ENCODE data around the gene CTNNB1.

The CTNNB1 gene

DNA sequence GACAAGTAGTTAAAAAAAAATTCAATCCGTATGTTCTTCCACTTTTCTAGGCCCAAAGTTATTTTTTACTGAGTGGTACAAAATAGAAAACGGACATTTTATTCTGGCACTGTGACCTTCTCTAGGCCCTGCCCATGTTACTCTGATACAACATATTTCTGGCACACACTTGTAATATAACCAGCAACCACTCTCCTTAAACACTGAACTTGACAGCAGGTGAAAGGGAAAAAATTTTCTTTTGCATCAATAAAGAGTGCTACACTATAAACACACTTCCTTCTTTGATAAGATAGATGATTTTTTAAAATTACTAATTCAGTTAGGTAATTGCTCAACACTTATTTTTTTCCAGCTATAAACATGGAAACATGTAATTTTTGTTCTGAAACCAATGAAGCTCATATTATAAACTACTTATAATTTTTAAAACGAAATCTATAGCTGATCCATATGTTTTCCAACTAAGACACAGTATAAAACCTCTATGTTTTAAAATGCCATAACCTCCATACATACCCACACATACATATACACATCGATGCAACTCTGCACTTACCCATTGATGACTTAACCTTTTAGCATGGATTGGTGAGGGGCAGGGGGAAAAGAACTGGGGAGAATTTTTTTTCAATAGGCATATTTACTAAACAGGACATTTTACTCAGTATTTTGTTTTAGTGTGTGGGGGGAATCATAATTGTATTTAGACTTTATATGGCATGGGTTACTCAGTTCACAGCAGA is 5.3 kb upstream of the CTNNB1 start:
- DNase-seq, result no peak

DNA sequence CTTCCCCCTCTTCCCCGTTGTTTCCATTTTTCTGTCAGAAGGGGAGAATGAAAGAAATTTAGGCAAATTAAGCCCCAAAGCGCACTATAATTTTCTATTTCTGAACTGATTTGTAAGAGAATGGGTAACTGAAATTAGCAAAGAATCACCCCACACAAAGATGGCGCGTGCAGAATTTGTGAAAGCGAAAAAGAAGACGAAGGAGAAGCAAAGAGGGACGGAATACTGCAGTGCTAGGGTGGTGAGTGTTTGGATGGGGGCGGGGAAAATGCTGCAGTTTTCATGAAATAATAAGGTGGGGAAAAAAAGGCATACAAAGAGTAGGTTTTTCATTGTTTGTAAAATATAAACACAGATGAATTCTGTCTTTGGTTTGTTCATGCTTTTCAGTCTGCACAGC is 4.6 kb upstream of the CTNNB1 start:
- no peak for DNase-seq

DNA sequence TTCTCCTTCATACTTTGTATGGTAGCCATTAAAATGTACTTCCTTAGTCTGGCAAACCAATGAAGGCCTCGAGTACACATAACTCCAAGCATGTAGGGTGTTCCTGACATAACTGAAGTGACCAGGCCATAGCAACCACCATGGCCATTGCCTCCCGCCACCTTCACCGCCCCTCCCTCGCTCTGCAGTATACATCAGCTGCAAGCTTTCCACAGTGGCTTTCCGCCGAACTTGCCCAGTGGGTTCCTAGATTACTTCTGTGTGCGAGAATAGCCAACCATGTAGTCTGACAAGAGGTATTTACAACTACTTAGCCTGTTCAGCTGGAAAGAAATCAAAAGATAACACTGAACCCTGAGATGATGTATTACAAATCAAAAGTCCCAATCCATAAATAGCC is 3.4 kb upstream of the CTNNB1 start:
- DNase-seq, result no peak

DNA sequence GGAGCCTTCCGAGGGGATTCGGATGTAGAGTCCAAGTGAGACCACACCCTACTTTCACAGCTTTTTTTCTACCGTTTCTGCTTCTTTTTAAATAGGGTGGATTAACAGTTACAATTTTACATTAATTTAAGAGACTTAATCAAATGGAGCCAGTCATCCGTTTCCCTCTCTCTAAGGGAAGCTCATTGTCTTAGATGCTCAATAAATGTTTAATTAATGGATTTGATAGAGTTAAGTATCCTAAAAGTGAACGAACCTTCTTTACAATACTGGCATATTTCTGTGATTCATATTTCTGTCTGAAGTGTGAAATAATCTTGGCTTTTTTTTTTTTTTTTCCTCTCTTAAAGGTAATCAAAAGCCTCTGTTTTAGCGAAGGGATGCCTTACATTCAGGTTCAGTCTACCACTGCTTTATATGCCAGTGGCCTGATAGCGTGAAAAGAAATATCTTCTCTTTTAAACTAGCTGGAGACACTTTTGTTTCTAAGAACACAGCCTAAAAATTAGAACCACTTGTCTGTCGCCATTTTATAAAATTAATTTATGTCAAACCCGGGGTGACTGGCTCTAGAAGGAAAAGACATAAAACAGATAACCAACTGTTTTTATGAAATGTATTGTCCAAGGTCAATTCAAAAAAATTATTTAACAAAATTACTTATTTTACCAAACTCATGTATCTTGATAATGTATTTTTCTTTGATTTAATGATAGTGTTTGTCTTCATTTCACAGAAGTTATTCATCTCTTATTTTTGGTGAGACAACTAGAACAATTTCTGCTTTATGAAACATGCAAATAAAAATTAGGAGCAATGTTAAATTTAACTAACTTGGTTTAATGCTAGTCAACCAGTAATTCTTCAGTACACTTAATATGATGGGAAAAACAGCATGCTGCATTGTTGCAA is 2.5 kb upstream of the CTNNB1 start:
- DNase-seq, result no peak

DNA sequence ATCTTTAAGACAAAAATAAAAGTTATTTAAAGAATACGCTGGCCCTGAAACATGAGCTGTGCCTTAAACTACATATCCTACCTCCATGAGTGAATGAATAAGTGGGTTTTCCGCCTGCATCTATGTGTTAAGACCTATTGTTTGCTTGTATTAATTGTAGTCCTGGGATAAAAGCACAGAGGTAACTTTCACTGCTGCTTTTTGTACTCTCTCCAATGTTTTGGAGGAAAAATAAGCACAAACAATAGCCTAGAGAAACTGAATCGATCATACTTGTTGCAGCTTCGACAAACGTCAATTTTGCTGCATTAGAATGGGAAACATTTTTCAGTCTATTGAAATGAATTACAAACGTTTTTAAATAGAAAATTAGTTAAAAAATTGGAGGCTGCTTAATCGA is 1.3 kb upstream of the CTNNB1 start:
- DNase-seq, result no peak

DNA sequence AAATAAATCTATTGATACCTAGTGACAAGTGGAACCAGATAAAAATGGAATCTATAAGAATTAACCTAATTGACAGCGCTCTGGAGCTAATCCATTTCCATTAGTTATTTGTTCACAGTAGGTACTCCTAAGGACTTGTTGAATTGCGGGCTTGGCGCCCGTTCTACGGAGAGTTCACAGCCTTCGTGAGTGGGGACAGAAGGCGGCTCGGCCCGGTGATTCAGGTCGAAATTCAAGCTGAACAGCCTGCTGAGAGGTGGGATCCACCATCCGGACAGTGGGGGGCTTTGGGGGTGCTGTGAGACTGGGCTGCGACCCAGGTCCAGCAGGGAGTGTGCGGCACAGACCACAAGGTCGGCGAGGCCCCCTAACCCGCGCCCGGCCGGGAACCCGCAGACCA is 779 bp upstream of the CTNNB1 start:
- no peak for DNase-seq

DNA sequence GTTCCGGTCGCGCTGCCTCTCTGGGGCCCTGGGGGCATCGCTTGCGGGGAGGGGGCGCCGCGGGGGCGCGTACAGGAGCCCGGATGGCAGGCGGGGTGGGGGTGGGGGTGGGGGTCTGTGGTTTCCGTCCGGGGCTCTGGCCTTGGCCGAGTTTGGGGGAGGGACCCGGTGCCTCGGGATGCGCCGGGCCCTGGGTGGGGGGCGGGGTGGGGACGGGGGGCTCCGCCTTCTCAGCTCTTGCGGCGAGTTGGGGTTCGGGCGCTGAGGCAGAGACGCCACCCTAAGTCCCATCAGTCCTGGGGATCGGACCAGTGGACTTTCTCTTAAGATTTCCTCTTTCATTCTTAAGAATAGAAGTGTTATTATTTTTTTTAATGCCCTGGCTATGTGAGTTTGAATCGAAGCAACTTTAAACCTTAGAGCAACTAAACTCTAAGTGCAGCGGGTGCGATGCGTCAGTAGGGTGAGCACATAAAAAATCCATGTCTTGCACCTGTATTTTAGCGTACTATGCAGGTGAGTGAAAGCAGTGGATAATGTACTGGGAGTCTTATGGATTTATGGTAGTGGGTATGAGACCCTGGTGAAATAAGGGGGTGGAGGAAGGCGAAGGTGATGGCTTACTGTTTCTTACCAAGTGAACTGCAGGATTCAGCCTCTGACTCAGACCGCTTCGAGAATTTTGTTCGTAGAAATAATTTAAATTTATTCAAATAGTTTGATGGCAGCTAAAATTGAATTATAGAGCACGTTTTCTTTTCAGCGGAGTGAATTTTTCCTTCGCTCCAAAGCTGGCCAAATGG is 762 bp downstream of the CTNNB1 start:
- peak; percentile 45 for DNase-seq

DNA sequence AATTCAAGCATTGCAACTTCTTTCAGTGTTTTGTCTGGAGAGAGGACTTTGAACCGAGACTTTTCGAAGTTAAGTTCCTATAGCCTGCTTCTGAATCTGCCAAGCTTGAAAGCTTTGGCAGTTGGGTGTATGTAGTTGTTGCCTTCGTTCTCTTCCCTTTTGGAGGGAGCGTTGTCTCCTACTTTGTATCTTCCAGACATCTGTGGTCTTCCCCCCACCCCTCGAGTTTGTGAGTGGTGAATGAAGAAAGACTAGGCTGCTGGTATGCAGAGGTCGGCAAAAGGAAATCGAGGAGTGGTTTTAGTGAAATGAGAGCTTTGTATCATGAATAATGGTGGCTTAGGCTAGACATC is 1.3 kb downstream of the CTNNB1 start:
- no peak for DNase-seq

DNA sequence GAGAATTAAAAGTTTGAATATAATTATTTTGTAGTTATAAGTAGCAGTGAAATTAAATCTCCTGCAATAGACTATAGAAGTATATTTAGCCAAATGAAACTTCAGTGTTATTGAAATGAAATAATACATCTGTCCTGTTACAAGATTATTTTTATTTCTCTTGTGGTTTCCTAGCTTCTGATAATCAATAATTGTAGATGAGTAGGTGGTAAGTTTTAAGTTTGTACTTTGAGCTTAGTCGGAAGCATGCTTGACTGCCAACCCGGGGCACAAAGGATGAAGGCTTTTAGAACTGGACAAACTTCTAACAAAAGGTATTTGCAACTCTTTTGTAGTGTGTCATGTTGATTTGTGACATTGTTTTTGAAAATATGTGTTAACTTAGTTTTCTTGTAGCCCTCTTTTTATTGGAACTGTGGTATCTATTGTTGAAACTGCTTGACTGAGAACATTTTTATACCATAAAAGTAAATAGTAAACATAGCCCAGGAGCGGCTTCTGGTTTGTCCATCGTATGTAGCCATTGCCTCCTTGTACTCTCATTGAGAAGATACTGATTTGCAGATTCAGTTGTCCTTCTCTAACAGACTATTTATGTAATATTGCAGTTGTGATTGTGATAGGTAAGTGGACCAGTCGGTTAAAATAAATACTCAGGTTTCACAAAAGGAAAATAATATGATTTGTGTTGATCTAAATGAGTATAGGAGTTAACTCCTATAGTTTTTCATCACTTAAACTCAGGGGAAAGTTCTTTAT is 2.9 kb downstream of the CTNNB1 start:
- no peak for DNase-seq

DNA sequence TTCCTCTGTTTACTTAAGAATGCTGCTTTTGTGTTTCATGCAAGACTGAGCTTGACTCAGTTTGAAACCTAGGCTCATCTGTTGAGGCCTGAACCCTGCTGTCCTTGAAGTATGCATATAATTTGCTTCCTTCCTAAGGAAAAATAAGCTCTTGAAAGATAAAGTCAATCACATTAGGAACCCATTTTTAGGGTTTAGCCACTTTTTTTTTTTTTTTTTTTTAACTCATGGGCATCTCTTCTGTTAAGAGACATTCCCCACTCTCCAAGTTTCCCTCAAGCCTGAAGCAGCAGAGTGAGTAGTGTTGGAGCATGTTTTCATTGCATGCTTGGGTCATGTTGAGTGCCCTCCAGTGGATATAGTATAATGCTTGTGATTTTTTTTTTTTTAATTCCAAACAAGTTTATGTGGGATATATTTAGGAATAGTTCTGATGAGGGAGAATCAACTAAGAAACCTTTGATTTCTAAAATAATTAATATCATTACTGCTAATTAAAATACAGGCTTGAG is 3.6 kb downstream of the CTNNB1 start:
- DNase-seq, result no peak

DNA sequence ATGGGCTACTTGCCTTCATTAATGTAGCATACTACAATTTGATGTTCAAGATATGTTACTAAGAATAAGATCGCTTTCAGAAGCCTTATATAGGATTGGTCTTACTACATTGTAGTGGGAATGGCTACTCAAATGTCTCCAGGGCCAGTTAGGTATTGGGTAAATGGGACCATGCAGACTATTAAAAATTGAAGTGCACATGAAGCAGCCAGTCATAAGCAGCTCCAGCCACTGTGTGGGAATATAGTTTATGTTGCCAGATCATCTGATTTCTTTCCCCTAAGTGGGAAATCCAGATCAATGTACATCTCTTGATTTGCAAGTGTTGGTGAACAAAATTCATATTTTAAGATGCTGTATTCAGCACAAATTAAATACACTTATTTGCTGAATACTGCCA is 5.1 kb downstream of the CTNNB1 start:
- no peak for DNase-seq

DNA sequence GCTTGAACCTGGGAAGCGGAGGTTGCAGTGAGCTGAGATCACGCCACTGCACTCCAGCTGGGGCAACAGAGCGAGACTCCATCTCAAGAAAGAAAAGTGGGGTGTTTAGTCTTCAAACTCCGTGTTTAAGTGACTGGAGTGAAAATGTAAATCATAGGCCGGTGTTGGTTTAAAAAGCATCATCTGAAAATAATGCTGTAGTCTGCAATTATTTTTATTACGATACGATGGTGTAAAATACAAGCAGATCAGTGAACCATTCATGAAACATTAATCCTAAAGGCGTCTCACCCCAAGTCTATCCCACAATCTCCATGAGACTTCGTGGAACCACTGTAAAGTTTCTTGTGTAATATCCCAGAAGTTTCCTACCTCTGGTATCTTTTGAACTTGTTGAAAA is 6.3 kb downstream of the CTNNB1 start:
- DNase-seq, result no peak

DNA sequence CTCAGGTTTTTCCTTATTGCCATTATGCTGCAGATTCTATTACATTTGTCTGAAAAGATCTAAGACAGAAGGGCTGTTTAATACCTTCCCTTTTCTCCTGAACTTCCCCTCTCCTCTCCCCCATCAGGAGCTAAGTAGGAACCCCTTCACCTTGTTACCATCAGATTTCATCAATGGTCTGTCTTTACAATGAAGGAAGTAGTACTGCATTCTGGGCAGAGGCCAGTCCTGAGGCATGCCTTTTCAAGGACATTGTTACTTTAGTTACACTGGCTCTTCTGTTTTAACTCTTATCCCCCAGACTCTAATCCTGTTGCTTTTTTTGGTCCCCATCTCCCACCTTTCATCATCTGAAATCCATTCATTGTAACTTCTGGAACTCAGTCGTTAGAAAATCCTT is 8.1 kb downstream of the CTNNB1 start:
- no peak for DNase-seq

DNA sequence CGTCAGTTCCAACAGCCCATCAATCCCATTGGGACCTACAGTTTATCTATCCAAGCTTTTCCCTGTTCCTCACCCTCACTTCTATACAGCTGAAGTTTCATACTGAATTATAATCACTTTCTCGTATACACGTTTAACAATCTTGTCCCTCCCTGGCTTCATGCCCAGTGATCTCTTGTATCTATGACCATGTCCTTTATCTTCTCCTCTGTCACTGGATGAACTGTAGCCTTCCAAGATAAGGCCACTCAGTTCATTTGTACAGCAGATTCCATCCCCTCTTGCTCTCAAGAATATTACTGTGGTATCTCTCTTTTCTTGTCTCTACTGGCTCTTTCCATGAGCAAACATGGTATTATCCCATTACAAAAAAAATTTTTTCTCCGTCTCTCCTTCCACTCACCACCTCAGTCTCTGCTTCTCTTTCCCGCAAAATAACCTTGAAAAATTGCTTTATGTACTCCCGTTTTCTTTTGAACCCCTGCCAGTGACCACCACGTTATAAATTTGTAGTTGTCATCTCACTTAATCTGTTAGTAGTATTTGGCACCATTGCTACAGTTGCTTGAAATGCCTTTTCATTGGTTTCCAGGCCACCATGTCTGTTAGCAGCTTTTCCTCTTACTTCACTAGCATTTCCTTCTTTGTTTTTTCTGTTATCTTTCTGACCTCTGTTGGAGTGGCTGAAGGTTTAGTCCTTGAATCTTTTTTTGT is 9.4 kb downstream of the CTNNB1 start:
- no peak for DNase-seq

DNA sequence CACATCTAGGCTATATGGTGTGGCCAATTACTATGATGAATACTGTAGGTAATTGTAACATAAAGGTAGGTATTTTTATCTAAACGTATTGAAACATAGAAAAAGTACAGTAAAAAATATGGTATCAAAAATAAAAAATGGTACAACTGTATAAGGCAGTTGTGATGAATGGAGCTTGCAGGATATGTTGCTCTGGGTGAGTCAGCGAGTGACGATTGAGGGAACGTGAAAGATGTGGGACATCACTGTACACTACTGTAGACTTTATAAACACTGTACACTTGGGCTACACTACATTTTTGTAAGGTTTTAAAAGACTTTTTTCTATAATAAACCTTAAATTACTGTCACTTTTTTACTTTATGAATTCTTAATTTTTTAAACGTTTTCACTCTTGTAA is 10.3 kb downstream of the CTNNB1 start:
- DNase-seq, result no peak

DNA sequence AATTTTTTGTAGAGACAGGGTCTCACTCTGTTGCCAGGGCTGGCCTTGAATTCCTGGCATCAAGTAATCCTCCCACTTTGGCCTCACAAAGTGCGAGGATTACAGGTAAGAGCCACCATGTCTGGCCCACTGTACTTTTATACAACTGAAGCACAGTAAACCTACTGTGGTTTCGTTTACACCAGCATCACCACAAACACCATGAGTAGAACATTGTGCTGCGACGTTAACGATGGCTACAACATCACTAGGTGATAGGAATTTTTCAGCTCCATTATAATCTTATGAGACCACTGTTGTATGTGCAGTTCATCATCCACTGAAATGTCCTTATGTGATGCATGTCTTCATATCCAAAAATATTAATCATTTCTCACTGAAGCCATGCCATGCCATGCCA is 11.7 kb downstream of the CTNNB1 start:
- no peak for DNase-seq

DNA sequence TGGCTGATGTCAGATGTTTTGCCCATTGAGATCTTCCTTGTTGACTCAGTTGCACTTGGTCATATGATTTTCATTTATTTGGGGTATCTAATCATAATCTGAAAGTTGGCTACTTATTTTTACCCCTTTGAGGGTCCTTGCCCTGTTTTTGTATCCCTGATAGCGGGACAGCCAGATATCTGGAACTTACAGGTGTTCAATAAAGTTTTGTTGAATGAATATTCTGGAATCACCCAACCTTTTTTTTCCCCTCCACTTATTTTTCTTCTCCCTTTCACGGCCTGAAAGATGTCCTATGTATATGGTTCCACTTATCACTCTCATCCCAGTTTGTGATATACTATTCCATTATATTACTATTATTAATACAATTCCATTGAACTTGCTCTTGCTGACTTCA is 12.8 kb downstream of the CTNNB1 start:
- no peak for DNase-seq

DNA sequence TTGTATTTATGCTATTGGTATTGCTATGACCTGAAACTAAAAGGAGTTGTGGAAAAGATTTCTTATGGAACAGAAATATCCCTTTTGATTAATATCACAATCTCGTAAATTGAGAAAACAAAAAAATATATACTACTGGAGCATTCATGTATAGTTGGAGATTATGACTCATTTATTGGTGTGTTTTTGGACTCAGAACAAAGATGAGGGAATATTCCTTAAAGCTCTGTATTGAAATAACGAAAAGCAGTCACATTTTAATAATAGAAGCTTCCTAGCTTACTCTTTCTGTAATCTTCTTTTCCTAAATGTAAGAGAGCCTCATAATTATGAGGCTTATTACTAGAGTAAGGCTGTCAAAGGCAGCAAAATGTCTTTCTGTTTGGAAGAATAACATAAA is 14.3 kb downstream of the CTNNB1 start:
- no peak for DNase-seq

DNA sequence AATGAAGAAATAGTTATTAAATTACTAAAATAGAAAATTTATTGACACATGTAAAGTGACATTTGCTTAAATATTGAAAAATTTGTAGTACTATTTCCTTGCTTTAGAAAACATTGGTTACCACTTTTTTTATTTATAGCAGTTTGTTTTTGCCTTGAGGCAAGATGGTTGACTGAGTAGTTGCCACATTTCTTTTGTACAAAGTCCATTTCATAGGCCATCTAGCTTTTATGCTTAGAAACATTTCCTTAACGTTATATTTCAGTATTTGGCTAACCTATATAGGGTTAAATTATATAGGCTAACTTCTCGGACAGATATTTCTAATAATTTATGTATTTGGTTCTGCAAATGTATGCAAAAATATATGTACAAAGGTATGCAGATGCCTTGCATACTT is 17.1 kb downstream of the CTNNB1 start:
- DNase-seq, result no peak

DNA sequence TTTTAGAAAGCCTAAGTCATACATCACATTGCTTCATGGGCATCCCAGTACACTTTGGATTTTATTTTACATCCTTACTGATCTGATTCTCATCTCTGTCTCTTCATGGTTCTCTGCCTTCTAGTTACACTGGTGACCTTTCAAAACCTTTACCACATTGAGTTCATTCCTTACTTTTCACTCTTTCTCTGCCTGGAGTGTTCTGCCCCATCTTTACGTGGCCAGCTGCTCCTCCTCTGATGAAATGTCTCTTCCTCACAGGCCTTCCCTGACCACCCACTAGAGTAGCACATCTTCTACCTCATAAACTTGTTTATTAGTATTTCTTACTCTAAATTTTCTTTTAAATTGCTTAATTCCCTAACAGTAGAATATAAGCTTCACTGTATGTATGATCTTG is 17.7 kb downstream of the CTNNB1 start:
- no peak for DNase-seq

DNA sequence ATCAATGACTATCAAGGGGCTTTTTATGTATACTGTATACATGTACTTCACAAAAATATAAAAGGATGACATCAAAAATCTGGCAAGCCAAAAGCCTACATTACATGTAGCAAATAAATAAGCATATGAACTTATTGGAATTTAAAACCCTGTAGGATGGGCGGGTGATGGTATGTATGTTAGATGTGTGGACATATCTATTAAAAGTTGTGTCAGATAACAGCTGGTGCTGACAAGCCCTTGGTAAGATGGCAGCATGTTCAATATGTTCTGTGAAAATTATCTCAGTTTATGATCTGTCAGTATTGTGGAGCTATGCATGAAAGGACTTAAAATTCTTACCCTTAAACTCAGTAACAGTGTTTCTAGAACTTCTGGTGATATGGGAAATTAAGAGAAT is 20.1 kb downstream of the CTNNB1 start:
- DNase-seq, result no peak
